H54 (cell line): Measurements from ENCODE around the gene MIEF1.

Source experiments
- DNase-seq: peaks from one replicate; pipeline ENCODE4 v3.0.0; 2011; ENCODE audit warnings: low spot score, mixed read lengths; ENCODE audit not compliant: insufficient read length
- FAIRE-seq: peaks from 3 replicates; lab custom pipeline; 2011; peaks lifted over from hg19 to GRCh38; lab: Jason Lieb, UNC
- POLR2A ChIP-seq: IDR thresholded peaks from 2 replicates; pipeline ENCODE4 v1.6.1; 2011; ENCODE audit warnings: low read depth, mild to moderate bottlenecking, low read length

The MIEF1 gene

GRCh38 chr22:39502109-39502788, at the start of gene MIEF1:
MIEF1 (plus strand) TSS chr22:39502290; CDS start chr22:39511295, 9,005 bp downstream.
- peak; percentile 23; the same call in 1 of the 2 replicates for TF ChIP-seq POLR2A
- FAIRE-seq: peak; percentile 74
- peak; percentile 88 for DNase-seq

- FAIRE-seq (no peak), DNase-seq (no peak)
- TF ChIP-seq POLR2A: no peak
Observed at GRCh38 chr22:39452740-39453040, 49.4 kb upstream of the MIEF1 start.

- DNase-seq (no peak), FAIRE-seq (no peak)
- TF ChIP-seq POLR2A: no peak
Observed at GRCh38 chr22:39453765-39454378, 48.2 kb upstream of the MIEF1 start.

- FAIRE-seq (no peak), DNase-seq (no peak)
- no peak for TF ChIP-seq POLR2A
Observed at GRCh38 chr22:39454385-39454871, 47.7 kb upstream of the MIEF1 start.

- DNase-seq: no peak
- FAIRE-seq: no peak
- no peak for TF ChIP-seq POLR2A
Observed at GRCh38 chr22:39456522-39457197, 45.4 kb upstream of the MIEF1 start, which contains the start of gene MGAT3. MGAT3 (plus strand) TSS chr22:39457012; CDS start chr22:39487348, 30,336 bp downstream.

- FAIRE-seq (no peak), DNase-seq (no peak)
- TF ChIP-seq POLR2A: no peak
Observed at GRCh38 chr22:39457198-39457555, 44.9 kb upstream of the MIEF1 start.

GRCh38 chr22:39457556-39458443, 44.3 kb upstream of the MIEF1 start:
- no peak for TF ChIP-seq POLR2A
- FAIRE-seq: no peak
- DNase-seq: no peak

- no peak for DNase-seq
- no peak for FAIRE-seq
Observed at GRCh38 chr22:39458444-39459083, 43.5 kb upstream of the MIEF1 start.

GRCh38 chr22:39459681-39460080, 42.4 kb upstream of the MIEF1 start:
- no peak for TF ChIP-seq POLR2A
- FAIRE-seq (no peak), DNase-seq (no peak)

More at GRCh38 chr22:39458444-39459083, 43.5 kb upstream of the MIEF1 start:
- TF ChIP-seq POLR2A: no peak

- DNase-seq: no peak
Observed at GRCh38 chr22:39462443-39463221, 39.5 kb upstream of the MIEF1 start.

GRCh38 chr22:39463277-39463676, 38.8 kb upstream of the MIEF1 start:
- DNase-seq: no peak
- no peak for TF ChIP-seq POLR2A
- no peak for FAIRE-seq

More at GRCh38 chr22:39462443-39463221, 39.5 kb upstream of the MIEF1 start:
- no peak for FAIRE-seq
- no peak for TF ChIP-seq POLR2A

- no peak for FAIRE-seq
- DNase-seq: no peak
- no peak for TF ChIP-seq POLR2A
Observed at GRCh38 chr22:39463931-39464390, 38.1 kb upstream of the MIEF1 start.
